Stimulated activated effector memory CD8-positive, alpha-beta T cell treated with anti-CD3 and anti-CD28 coated beads, Interleukin-12 subunit alpha, Interleukin-12 subunit beta, amount 100 ng/mL, for 72 hours (primary cell): Measurements from ENCODE around the gene GRK5.

ENCODE experiments used
- ATAC-seq: fragments of 150-1000 bp; cut with Tn5 transposase; 2 replicates; pipeline ENCODE4 v1.10.0; 2021
- DNase-seq, 2 donors: peaks; one replicate each; pipeline ENCODE4 v3.0.0; 2021 to 2022; ENCODE audit warnings: low spot score in 2 of 2
- H3K27ac Mint-ChIP-seq: one replicate; pipeline ENCODE4 v1.8.0; 2022; ENCODE audit warnings: mild to moderate bottlenecking, mixed read lengths
- H3K36me3 Mint-ChIP-seq: one replicate; pipeline ENCODE4 v1.8.0; 2022; ENCODE audit warnings: mild to moderate bottlenecking, mixed read lengths
- H3K4me1 Mint-ChIP-seq: one replicate; pipeline ENCODE4 v1.8.0; 2022; ENCODE audit warnings: mixed read lengths
- H3K4me3 Mint-ChIP-seq: one replicate; pipeline ENCODE4 v1.8.0; 2022; ENCODE audit warnings: mild to moderate bottlenecking, mixed read lengths
- H3K9me3 Mint-ChIP-seq: one replicate; pipeline ENCODE4 v1.8.0; 2022; ENCODE audit warnings: mixed read lengths

Gene GRK5

GRCh38 chr10:119343011-119343601, 135.7 kb downstream of the GRK5 start:
- Mint-ChIP-seq H3K27ac (peak overlapping the region; percentile 52), H3K36me3 (no peaks in the 10 kb centered on the region), H3K9me3 (no peaks in the 10 kb centered on the region), H3K4me1 (peaks cover 48% of the 10 kb centered on the region), H3K4me3 (no peak overlapping the region)
- no peak for ATAC-seq
- DNase-seq: no peak

- no peaks in the 10 kb centered on the region for H3K36me3 Mint-ChIP-seq
- H3K4me3 Mint-ChIP-seq: no peak overlapping the region
- no peak for DNase-seq
- H3K4me1 Mint-ChIP-seq: peaks cover 50% of the 10 kb centered on the region
- no peak overlapping the region for H3K27ac Mint-ChIP-seq
- H3K9me3 Mint-ChIP-seq: no peaks in the 10 kb centered on the region
- ATAC-seq: no peak
Measured at GRCh38 chr10:119344381-119344780, 137.0 kb downstream of the GRK5 start.

GRCh38 chr10:119346095-119346832, 138.9 kb downstream of the GRK5 start:
- ATAC-seq: no peak
- H3K27ac Mint-ChIP-seq: peak overlapping the region; percentile 26

GRCh38 chr10:119347181-119347974, 140.0 kb downstream of the GRK5 start:
- Mint-ChIP-seq H3K36me3 (no peaks in the 10 kb centered on the region), H3K4me3 (no peak overlapping the region), H3K4me1 (peaks cover 32% of the 10 kb centered on the region), H3K9me3 (peaks cover 7% of the 10 kb centered on the region), H3K27ac (no peak overlapping the region)
- DNase-seq (no peak), ATAC-seq (no peak)

More at GRCh38 chr10:119346095-119346832, 138.9 kb downstream of the GRK5 start:
- H3K4me1 Mint-ChIP-seq: peaks cover 43% of the 10 kb centered on the region
- peaks cover 5% of the 10 kb centered on the region for H3K9me3 Mint-ChIP-seq
- no peak for DNase-seq
- H3K4me3 Mint-ChIP-seq: no peak overlapping the region
- no peaks in the 10 kb centered on the region for H3K36me3 Mint-ChIP-seq

GRCh38 chr10:119348106-119348505, 140.7 kb downstream of the GRK5 start:
- H3K4me1 Mint-ChIP-seq: peaks cover 26% of the 10 kb centered on the region
- DNase-seq (no peak), ATAC-seq (no peak)
- H3K27ac Mint-ChIP-seq: no peak overlapping the region
- no peak overlapping the region for H3K4me3 Mint-ChIP-seq
- no peaks in the 10 kb centered on the region for H3K36me3 Mint-ChIP-seq
- H3K9me3 Mint-ChIP-seq: peaks cover 9% of the 10 kb centered on the region

- Mint-ChIP-seq H3K9me3 (peaks cover 9% of the 10 kb centered on the region), H3K4me3 (no peak overlapping the region), H3K36me3 (no peaks in the 10 kb centered on the region), H3K4me1 (peaks cover 21% of the 10 kb centered on the region), H3K27ac (peak overlapping the region; percentile 30)
- ATAC-seq: no peak
- no peak for DNase-seq
Measured at GRCh38 chr10:119348516-119349240, 141.3 kb downstream of the GRK5 start.

- H3K27ac Mint-ChIP-seq: no peak overlapping the region
- no peak for ATAC-seq
- H3K4me3 Mint-ChIP-seq: no peak overlapping the region
- H3K36me3 Mint-ChIP-seq: no peaks in the 10 kb centered on the region
- DNase-seq: no peak
- peaks cover 16% of the 10 kb centered on the region for H3K4me1 Mint-ChIP-seq
- H3K9me3 Mint-ChIP-seq: peaks cover 9% of the 10 kb centered on the region
Measured at GRCh38 chr10:119349341-119349740, 142.0 kb downstream of the GRK5 start.

- H3K27ac Mint-ChIP-seq: no peak overlapping the region
- H3K4me3 Mint-ChIP-seq: no peak overlapping the region
- no peaks in the 10 kb centered on the region for H3K36me3 Mint-ChIP-seq
- DNase-seq (no peak), ATAC-seq (no peak)
- peaks cover 12% of the 10 kb centered on the region for H3K4me1 Mint-ChIP-seq
- H3K9me3 Mint-ChIP-seq: peaks cover 9% of the 10 kb centered on the region
Measured at GRCh38 chr10:119349937-119350501, 142.6 kb downstream of the GRK5 start.

- no peak overlapping the region for H3K27ac Mint-ChIP-seq
- H3K4me1 Mint-ChIP-seq: peaks cover 7% of the 10 kb centered on the region
- H3K4me3 Mint-ChIP-seq: no peak overlapping the region
Measured at GRCh38 chr10:119350502-119351097, 143.2 kb downstream of the GRK5 start.

GRCh38 chr10:119351189-119351588, 143.8 kb downstream of the GRK5 start:
- Mint-ChIP-seq H3K9me3 (peaks cover 15% of the 10 kb centered on the region), H3K27ac (no peak overlapping the region), H3K4me3 (no peak overlapping the region), H3K4me1 (peaks cover 6% of the 10 kb centered on the region), H3K36me3 (no peaks in the 10 kb centered on the region)
- no peak for DNase-seq
- ATAC-seq: no peak

More at GRCh38 chr10:119350502-119351097, 143.2 kb downstream of the GRK5 start:
- DNase-seq (no peak), ATAC-seq (no peak)
- Mint-ChIP-seq H3K36me3 (no peaks in the 10 kb centered on the region), H3K9me3 (peaks cover 9% of the 10 kb centered on the region)

- no peak for DNase-seq
- peaks cover 6% of the 10 kb centered on the region for H3K4me1 Mint-ChIP-seq
- no peak for ATAC-seq
- no peak overlapping the region for H3K27ac Mint-ChIP-seq
- H3K9me3 Mint-ChIP-seq: peaks cover 20% of the 10 kb centered on the region
- no peak overlapping the region for H3K4me3 Mint-ChIP-seq
- no peaks in the 10 kb centered on the region for H3K36me3 Mint-ChIP-seq
Measured at GRCh38 chr10:119352042-119352441, 144.7 kb downstream of the GRK5 start.

GRCh38 chr10:119352807-119353206, 145.4 kb downstream of the GRK5 start:
- peaks cover 20% of the 10 kb centered on the region for H3K9me3 Mint-ChIP-seq
- no peak for DNase-seq
- H3K4me1 Mint-ChIP-seq: peaks cover 5% of the 10 kb centered on the region
- no peak overlapping the region for H3K27ac Mint-ChIP-seq
- ATAC-seq: no peak
- H3K36me3 Mint-ChIP-seq: no peaks in the 10 kb centered on the region
- H3K4me3 Mint-ChIP-seq: no peak overlapping the region

- Mint-ChIP-seq H3K9me3 (peaks cover 20% of the 10 kb centered on the region), H3K36me3 (no peaks in the 10 kb centered on the region), H3K4me3 (no peak overlapping the region), H3K27ac (no peak overlapping the region), H3K4me1 (peaks cover 2% of the 10 kb centered on the region)
- ATAC-seq (no peak), DNase-seq (no peak)
Measured at GRCh38 chr10:119353421-119353820, 146.1 kb downstream of the GRK5 start.

- peaks cover 6% of the 10 kb centered on the region for H3K36me3 Mint-ChIP-seq
- no peak overlapping the region for H3K27ac Mint-ChIP-seq
- ATAC-seq (no peak), DNase-seq (no peak)
- H3K4me1 Mint-ChIP-seq: peaks cover 22% of the 10 kb centered on the region
- peaks cover 20% of the 10 kb centered on the region for H3K9me3 Mint-ChIP-seq
- H3K4me3 Mint-ChIP-seq: no peak overlapping the region
Measured at GRCh38 chr10:119355930-119356329, 148.6 kb downstream of the GRK5 start.
